Mucosa of descending colon (tissue), 3 donors: ENCODE data around the gene RRAS2. TPM values are rescaled to one million over a fixed set of nuclear protein-coding genes. Genes with fewer than 3 reads are reported as not detected.

ENCODE experiments used
- ATAC-seq: fragments of 200-7000 bp; cut with Tn5 transposase; one replicate; pipeline ENCODE4 v1.9.1; 2020; ENCODE audit warnings: mild to moderate bottlenecking, moderate library complexity
- DNase-seq, 3 donors: peaks; one replicate each; pipeline ENCODE4 v3.0.0-alpha.2; 2020
- H3K36me3 ChIP-seq: fragments of 200-600 bp; one replicate; pipeline ENCODE4 v1.8.0; 2021; ENCODE audit warnings: low read depth, mild to moderate bottlenecking
- H3K4me1 ChIP-seq: fragments of 200-600 bp; one replicate; pipeline ENCODE4 v1.8.0; 2021; ENCODE audit warnings: low read depth, mild to moderate bottlenecking
- H3K4me3 ChIP-seq: fragments of 200-600 bp; one replicate; pipeline ENCODE4 v1.8.0; 2021; ENCODE audit warnings: mild to moderate bottlenecking
- H3K9me3 ChIP-seq: fragments of 200-600 bp; one replicate; pipeline ENCODE4 v1.8.0; 2021; ENCODE audit warnings: mild to moderate bottlenecking
- CTCF ChIP-seq: fragments of 200-600 bp; IDR thresholded peaks from one replicate; pipeline ENCODE4 v1.8.0; 2022; ENCODE audit warnings: antibody characterized with exemption, mild to moderate bottlenecking
- intact Hi-C, 2 donors: fragments of 100-400 bp; cut with DNase I in 1 of 2; cut with micrococcal nuclease in 1 of 2; formaldehyde crosslinking; loops; one replicate each; pipeline versions ENCODE4 v1.11.0 to v1.11.1; 2022; cut with DNase I, micrococcal nuclease
- total RNA-seq, 3 donors: library from RNA; stranded (reverse); fragmentation: NEBNext Ultra II Directional in 2 of 3; extraction: Animal tissue kit (Norgen Biotek cat#: 25700) in 2 of 3; gene quantifications; one replicate each; pipeline versions ENCODE4 v1.2.1 to v1.2.4, GENCODE V29; 2021 to 2023
- donor health status: DM: no; HTN: no; CAD: no; lungs with moderate emphysema.
- donor health status: DM: no; HTN: no; CAD: no.
- donor health status: DM: no; HTN: yes; CAD: no.

RRAS2 gene
- total RNA-seq, 3 donors from 2014 or later: 23.5 to 43.3 (median 27.6) TPM

- no peak for TF ChIP-seq CTCF
- Histone ChIP-seq H3K9me3 (no peaks in the 10 kb centered on the region), H3K4me3 (no peak overlapping the region), H3K4me1 (no peaks in the 10 kb centered on the region), H3K36me3 (no peaks in the 10 kb centered on the region)
- intact Hi-C loops: no loop called here
- DNase-seq (no peak), ATAC-seq (no peak)
Measured at GRCh38 chr11:14266622-14267021, 92.4 kb downstream of the RRAS2 start.

- H3K4me1 ChIP-seq: peaks cover 7% of the 10 kb centered on the region
- H3K36me3 ChIP-seq: no peaks in the 10 kb centered on the region
- no peak overlapping the region for H3K4me3 ChIP-seq
- ATAC-seq: no peak
- intact Hi-C loops: no loop called here
- no peaks in the 10 kb centered on the region for H3K9me3 ChIP-seq
- no peak for TF ChIP-seq CTCF
- no peak for DNase-seq
Measured at GRCh38 chr11:14264966-14265365, 94.0 kb downstream of the RRAS2 start.

- Histone ChIP-seq H3K4me1 (peaks cover 18% of the 10 kb centered on the region), H3K9me3 (no peaks in the 10 kb centered on the region), H3K36me3 (no peaks in the 10 kb centered on the region), H3K4me3 (no peak overlapping the region)
- TF ChIP-seq CTCF: no peak
- DNase-seq (no peak), ATAC-seq (no peak)
- intact Hi-C loops: no loop called here
Measured at GRCh38 chr11:14262271-14262846, 96.6 kb downstream of the RRAS2 start.

GRCh38 chr11:14261066-14261465 lies 97.9 kb downstream of the RRAS2 start:
- ATAC-seq (no peak), DNase-seq (no peak)
- intact Hi-C loops: no loop called here
- Histone ChIP-seq H3K9me3 (no peaks in the 10 kb centered on the region), H3K4me3 (no peak overlapping the region), H3K4me1 (peaks cover 18% of the 10 kb centered on the region), H3K36me3 (no peaks in the 10 kb centered on the region)
- TF ChIP-seq CTCF: no peak

GRCh38 chr11:14259878-14260277 lies 99.1 kb downstream of the RRAS2 start:
- DNase-seq: peak in 1 of 3 donors; percentile 29
- Histone ChIP-seq H3K9me3 (no peaks in the 10 kb centered on the region), H3K4me3 (no peak overlapping the region), H3K4me1 (peaks cover 18% of the 10 kb centered on the region), H3K36me3 (no peaks in the 10 kb centered on the region)
- TF ChIP-seq CTCF: no peak
- peak; percentile 52 for ATAC-seq
- intact Hi-C loops: no loop called here
